ENCODE data around the gene CLEC16A.

The CLEC16A gene

GRCh38 chr16:11175787-11176341 is 231.5 kb downstream of the CLEC16A start:
- Histone ChIP-seq H3K27ac (replicated peaks) (no peak overlapping the region), H3K27me3 (ENCODE audit: insufficient read depth, poor library complexity, severe bottlenecking) (no peaks in the 10 kb centered on the region), H3K4me3 (replicated peaks; ENCODE audit: insufficient read depth, low read length) (no peak overlapping the region)
- TF ChIP-seq GABPA (IDR thresholded peaks at IDR 0.05; ENCODE audit: low read depth) (no peak), SPI1 (IDR thresholded peaks at IDR 0.05; ENCODE audit: borderline replicate concordance, low read depth) (no peak), REST (IDR thresholded peaks at IDR 0.05; ENCODE audit: insufficient replicate concordance, low read depth) (no peak), POLR2AphosphoS5 (IDR thresholded peaks at IDR 0.05; ENCODE audit: low read depth) (no peak), CTCF (IDR thresholded peaks at IDR 0.05; ENCODE audit: insufficient read depth, low read length) (no peak)
- DNase-seq (ENCODE audit: low read depth in 1 of 2, low spot score in 1 of 2): no peak

GRCh38 chr16:11177578-11178160 is 233.3 kb downstream of the CLEC16A start:
- no peak for DNase-seq (ENCODE audit: low read depth in 1 of 2, low spot score in 1 of 2)
- Histone ChIP-seq H3K4me3 (replicated peaks; ENCODE audit: insufficient read depth, low read length) (no peak overlapping the region), H3K27ac (replicated peaks) (no peak overlapping the region), H3K27me3 (ENCODE audit: insufficient read depth, poor library complexity, severe bottlenecking) (no peaks in the 10 kb centered on the region)
- TF ChIP-seq POLR2AphosphoS5 (IDR thresholded peaks at IDR 0.05; ENCODE audit: low read depth): no peak
- TF ChIP-seq CTCF (IDR thresholded peaks at IDR 0.05; ENCODE audit: insufficient read depth, low read length): no peak

GRCh38 chr16:11178424-11178823 is 234.1 kb downstream of the CLEC16A start:
- DNase-seq (ENCODE audit: low read depth in 1 of 2, low spot score in 1 of 2): no peak
- Histone ChIP-seq H3K27me3 (ENCODE audit: insufficient read depth, poor library complexity, severe bottlenecking) (no peaks in the 10 kb centered on the region), H3K4me3 (replicated peaks; ENCODE audit: insufficient read depth, low read length) (no peak overlapping the region), H3K27ac (replicated peaks) (no peak overlapping the region)
- TF ChIP-seq REST (IDR thresholded peaks at IDR 0.05; ENCODE audit: insufficient replicate concordance, low read depth) (no peak), GABPA (IDR thresholded peaks at IDR 0.05; ENCODE audit: low read depth) (no peak), CTCF (IDR thresholded peaks at IDR 0.05; ENCODE audit: insufficient read depth, low read length) (no peak), POLR2AphosphoS5 (IDR thresholded peaks at IDR 0.05; ENCODE audit: low read depth) (no peak)

GRCh38 chr16:11179574-11179973 is 235.2 kb downstream of the CLEC16A start:
- DNase-seq (ENCODE audit: low read depth in 1 of 2, low spot score in 1 of 2): no peak
- H3K27ac ChIP-seq (replicated peaks): no peak overlapping the region
- TF ChIP-seq SPI1 (IDR thresholded peaks at IDR 0.05; ENCODE audit: borderline replicate concordance, low read depth) (no peak), CTCF (IDR thresholded peaks at IDR 0.05; ENCODE audit: insufficient read depth, low read length) (no peak), POLR2AphosphoS5 (IDR thresholded peaks at IDR 0.05; ENCODE audit: low read depth) (no peak), REST (IDR thresholded peaks at IDR 0.05; ENCODE audit: insufficient replicate concordance, low read depth) (no peak), GABPA (IDR thresholded peaks at IDR 0.05; ENCODE audit: low read depth) (no peak)
- no peak overlapping the region for H3K4me3 ChIP-seq (replicated peaks; ENCODE audit: insufficient read depth, low read length)
- H3K27me3 ChIP-seq (ENCODE audit: insufficient read depth, poor library complexity, severe bottlenecking): no peaks in the 10 kb centered on the region

Measured in HL-60 (cell line).